HFFc6 (cell line): ENCODE measurements around the gene COL4A1. TPM values are rescaled to one million over a fixed set of nuclear protein-coding genes. Genes with fewer than 3 reads are reported as not detected.

ENCODE experiments used
- DNase-seq: peaks from one replicate; pipeline ENCODE4 v3.0.0-alpha.2; 2018
- H3K27ac Mint-ChIP-seq: 2 replicates; pipeline ENCODE4 v1.8.0; 2020; ENCODE audit warnings: mild to moderate bottlenecking, mixed read lengths
- H3K27me3 Mint-ChIP-seq: 2 replicates; pipeline ENCODE4 v1.8.0; 2021; ENCODE audit warnings: mild to moderate bottlenecking, moderate library complexity, mixed read lengths; ENCODE audit not compliant: insufficient read depth
- H3K36me3 Mint-ChIP-seq: 2 replicates; pipeline ENCODE4 v1.8.0; 2021; ENCODE audit warnings: low read depth, mixed read lengths
- H3K4me1 Mint-ChIP-seq: 2 replicates; pipeline ENCODE4 v1.8.0; 2020; ENCODE audit warnings: low read depth, mixed read lengths
- H3K4me3 Mint-ChIP-seq: 2 replicates; pipeline ENCODE4 v1.8.0; 2020; ENCODE audit warnings: mild to moderate bottlenecking, moderate library complexity, mixed read lengths
- H3K9me3 Mint-ChIP-seq: 2 replicates; pipeline ENCODE4 v1.8.0; 2020; ENCODE audit warnings: mild to moderate bottlenecking, mixed read lengths
- total RNA-seq, 6 experiments: library from RNA; stranded (reverse); fragmentation: NEBNext Ultra II Directional; extraction: Animal tissue kit (Norgen Biotek cat#: 25700); gene quantifications; 2 replicates in 1 of 6; 3 replicates in 5 of 6; pipeline ENCODE4 v1.2.3, GENCODE V29; 2021
- TF ChIP-seq, protein P1 (sequence below): fragments of 200-600 bp; sonication (generic); IDR thresholded peaks from 2 replicates; pipeline ENCODE4 v1.5.0; 2021; ENCODE audit warnings: antibody characterized with exemption, mild to moderate bottlenecking

COL4A1 gene
- total RNA-seq, 6 experiments from 2014 or later: 137 to 328 (median 148) TPM

DNA sequence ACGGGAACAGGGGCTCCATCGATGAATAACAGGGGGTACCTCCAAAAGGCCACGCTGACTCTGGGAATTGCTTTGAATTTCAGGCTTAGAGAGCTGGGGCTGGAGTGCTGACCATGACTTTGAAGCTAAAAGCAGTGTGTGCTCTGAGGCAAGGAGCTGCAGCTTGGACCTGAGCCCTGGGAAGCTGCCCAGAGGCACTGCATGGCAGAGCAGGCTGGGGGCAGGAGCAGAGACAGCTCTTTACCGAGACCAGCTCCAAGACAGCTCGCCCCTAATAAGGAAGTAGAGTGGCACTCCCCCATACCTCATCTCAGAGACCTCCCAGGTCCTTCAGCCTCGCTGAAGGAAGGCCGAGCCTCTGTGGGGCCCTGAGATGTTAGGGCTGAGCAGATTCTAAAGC, 200.2 kb downstream of the COL4A1 start:
- no peak for DNase-seq
- H3K36me3 Mint-ChIP-seq: no peaks in the 10 kb centered on the region
- peaks cover 2% of the 10 kb centered on the region; the same call in 1 of the 2 replicates for H3K27me3 Mint-ChIP-seq
- peaks cover 6% of the 10 kb centered on the region for H3K9me3 Mint-ChIP-seq
- H3K4me1 Mint-ChIP-seq: peaks cover 46% of the 10 kb centered on the region
- TF ChIP-seq, protein P1, sequence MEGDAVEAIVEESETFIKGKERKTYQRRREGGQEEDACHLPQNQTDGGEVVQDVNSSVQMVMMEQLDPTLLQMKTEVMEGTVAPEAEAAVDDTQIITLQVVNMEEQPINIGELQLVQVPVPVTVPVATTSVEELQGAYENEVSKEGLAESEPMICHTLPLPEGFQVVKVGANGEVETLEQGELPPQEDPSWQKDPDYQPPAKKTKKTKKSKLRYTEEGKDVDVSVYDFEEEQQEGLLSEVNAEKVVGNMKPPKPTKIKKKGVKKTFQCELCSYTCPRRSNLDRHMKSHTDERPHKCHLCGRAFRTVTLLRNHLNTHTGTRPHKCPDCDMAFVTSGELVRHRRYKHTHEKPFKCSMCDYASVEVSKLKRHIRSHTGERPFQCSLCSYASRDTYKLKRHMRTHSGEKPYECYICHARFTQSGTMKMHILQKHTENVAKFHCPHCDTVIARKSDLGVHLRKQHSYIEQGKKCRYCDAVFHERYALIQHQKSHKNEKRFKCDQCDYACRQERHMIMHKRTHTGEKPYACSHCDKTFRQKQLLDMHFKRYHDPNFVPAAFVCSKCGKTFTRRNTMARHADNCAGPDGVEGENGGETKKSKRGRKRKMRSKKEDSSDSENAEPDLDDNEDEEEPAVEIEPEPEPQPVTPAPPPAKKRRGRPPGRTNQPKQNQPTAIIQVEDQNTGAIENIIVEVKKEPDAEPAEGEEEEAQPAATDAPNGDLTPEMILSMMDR: no peak
- no peak overlapping the region for H3K27ac Mint-ChIP-seq
- no peak overlapping the region for H3K4me3 Mint-ChIP-seq

DNA sequence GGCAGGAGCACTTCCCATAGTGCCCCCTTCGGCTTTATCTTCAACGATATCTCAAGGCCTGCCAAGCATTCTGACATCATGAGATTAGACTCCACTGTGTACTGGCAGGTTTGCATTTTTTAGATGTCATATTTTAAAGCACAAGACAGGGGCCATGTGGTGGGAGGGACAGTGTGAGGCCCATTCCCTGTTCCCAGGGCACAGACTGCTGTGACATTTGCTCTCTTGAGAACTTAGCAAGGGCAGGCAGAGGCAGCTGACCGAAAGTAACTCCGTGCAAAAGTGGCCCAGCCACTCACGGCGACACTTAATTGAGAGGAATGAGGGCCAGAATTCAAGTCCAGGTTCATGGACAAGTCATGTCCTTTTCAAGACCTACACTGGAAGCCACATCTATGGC, 201.8 kb downstream of the COL4A1 start:
- Mint-ChIP-seq H3K27me3 (peaks cover 7% of the 10 kb centered on the region), H3K9me3 (peaks cover 13% of the 10 kb centered on the region), H3K4me3 (no peak overlapping the region), H3K36me3 (peaks cover 6% of the 10 kb centered on the region), H3K4me1 (peaks cover 43% of the 10 kb centered on the region), H3K27ac (no peak overlapping the region)
- no peak for DNase-seq
- TF ChIP-seq, protein P1: no peak

DNA sequence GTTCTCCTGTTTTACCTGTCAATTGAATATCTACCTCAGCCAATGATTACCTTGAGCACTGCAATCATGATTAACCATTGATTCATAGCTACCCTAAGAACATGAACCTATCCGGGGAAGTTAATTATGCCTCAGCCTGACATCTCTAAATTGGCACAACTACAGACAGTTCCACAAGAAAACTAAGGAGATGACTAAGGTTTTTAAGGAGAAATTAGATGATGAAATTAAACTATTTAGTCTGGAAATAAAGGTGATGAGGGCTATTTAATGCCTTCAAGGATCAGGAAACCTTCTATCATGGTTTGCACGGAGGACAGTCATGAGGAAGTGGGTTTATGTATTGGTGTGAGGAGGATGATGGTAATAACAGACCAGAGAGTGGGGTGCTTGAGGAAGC, 203.4 kb downstream of the COL4A1 start:
- TF ChIP-seq, protein P1: no peak
- no peak for DNase-seq
- peaks cover 22% of the 10 kb centered on the region for H3K9me3 Mint-ChIP-seq
- H3K36me3 Mint-ChIP-seq: peaks cover 11% of the 10 kb centered on the region
- peaks cover 27% of the 10 kb centered on the region for H3K4me1 Mint-ChIP-seq
- no peak overlapping the region for H3K4me3 Mint-ChIP-seq
- no peak overlapping the region for H3K27ac Mint-ChIP-seq
- peaks cover 7% of the 10 kb centered on the region for H3K27me3 Mint-ChIP-seq

DNA sequence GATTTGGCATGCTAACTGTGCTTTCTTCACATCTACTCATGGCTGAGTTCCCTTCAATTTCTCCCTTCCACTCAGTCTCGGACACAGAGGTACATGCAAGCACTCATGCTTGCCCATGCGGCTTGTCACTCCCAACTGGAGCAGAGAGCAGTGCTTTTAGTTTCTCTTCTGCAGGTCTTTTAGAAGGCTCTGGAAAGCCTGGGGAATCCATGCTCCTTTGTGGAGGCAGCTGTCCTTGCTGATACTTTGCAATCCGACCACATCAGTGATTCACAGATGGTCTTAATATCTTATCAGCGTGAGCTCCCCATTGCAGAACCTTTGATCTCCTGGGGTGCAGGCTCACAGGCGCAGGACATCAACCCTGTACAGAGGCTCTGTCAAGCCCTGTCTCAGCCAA, 203.9 kb downstream of the COL4A1 start:
- no peak for DNase-seq
- Mint-ChIP-seq H3K27ac (no peak overlapping the region), H3K36me3 (peaks cover 11% of the 10 kb centered on the region), H3K4me3 (no peak overlapping the region), H3K4me1 (peaks cover 22% of the 10 kb centered on the region), H3K9me3 (peaks cover 22% of the 10 kb centered on the region), H3K27me3 (peaks cover 7% of the 10 kb centered on the region)
- TF ChIP-seq, protein P1: no peak

DNA sequence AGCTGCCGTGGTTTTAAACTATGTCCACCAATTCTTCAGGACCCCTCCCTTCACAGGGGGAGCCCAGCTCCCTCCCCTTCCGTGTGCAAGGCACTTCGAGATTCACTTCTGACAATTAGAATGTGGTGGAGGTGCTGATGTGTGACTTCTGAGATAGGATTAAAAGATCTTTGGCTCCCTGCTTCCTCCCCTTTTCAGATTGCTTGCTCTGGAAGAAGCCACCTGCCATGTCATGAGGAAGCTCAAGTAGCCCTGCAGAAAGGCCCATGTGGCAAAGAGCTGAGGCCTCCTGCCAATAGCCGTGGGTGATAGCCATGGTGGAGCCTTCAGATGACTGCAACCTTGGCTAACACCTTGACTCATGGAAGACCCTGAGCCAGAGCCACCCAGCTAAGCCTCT, 204.9 kb downstream of the COL4A1 start:
- H3K4me1 Mint-ChIP-seq: peaks cover 20% of the 10 kb centered on the region
- H3K27ac Mint-ChIP-seq: no peak overlapping the region
- H3K36me3 Mint-ChIP-seq: peaks cover 11% of the 10 kb centered on the region
- DNase-seq: no peak
- TF ChIP-seq, protein P1: no peak
- peaks cover 7% of the 10 kb centered on the region for H3K27me3 Mint-ChIP-seq
- H3K9me3 Mint-ChIP-seq: peaks cover 22% of the 10 kb centered on the region
- no peak overlapping the region for H3K4me3 Mint-ChIP-seq

DNA sequence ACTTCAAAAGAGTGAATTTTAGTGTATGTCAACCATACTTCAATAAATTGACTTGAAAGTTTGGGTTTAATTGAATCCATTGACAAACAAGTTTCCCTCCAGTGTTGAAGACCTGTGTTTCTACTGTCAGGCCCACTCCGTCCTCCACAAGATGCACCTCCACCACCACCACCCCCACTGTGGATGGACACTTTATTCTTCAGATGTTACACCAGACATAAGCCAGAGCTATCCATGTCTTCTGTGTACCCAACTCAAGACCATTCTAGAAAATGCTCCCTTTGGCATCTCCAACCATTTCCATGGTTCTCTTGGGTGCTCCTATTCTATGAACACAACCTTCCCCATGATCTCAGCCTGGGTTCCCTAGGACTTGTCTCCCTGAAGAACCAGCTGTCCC, 207.0 kb downstream of the COL4A1 start:
- no peak overlapping the region for H3K27ac Mint-ChIP-seq
- peaks cover 11% of the 10 kb centered on the region for H3K4me1 Mint-ChIP-seq
- peaks cover 5% of the 10 kb centered on the region for H3K27me3 Mint-ChIP-seq
- H3K4me3 Mint-ChIP-seq: no peak overlapping the region
- peaks cover 11% of the 10 kb centered on the region for H3K36me3 Mint-ChIP-seq
- no peak for DNase-seq
- TF ChIP-seq, protein P1: no peak
- H3K9me3 Mint-ChIP-seq: peaks cover 22% of the 10 kb centered on the region
